ENCODE measurements around the gene GABRG3. TPM values are rescaled to one million over a fixed set of nuclear protein-coding genes. Genes with fewer than 3 reads are reported as not detected.

GABRG3 gene
- total and polyA plus RNA-seq, 4 donors = 0.02 to 0.19 TPM; not detected in 2

GRCh38 chr15:27475395-27475794 lies 504.4 kb downstream of the GABRG3 start:
- H3K4me3 ChIP-seq (ENCODE audit: low read depth in 1 of 3, low read length in 3 of 3) = no peak overlapping the region
- H3K9ac ChIP-seq (ENCODE audit: low read depth in 1 of 2, low read length in 2 of 2) = no peak overlapping the region
- H3K36me3 ChIP-seq (ENCODE audit: control insufficient read depth in 4 of 4, insufficient read depth in 3 of 4, low read depth in 1 of 4, low read length in 3 of 4) = no peaks in the 10 kb centered on the region
- no peaks in the 10 kb centered on the region for H3K9me3 ChIP-seq (ENCODE audit: control insufficient read depth in 4 of 4, low read length in 3 of 4)
- no peak overlapping the region for H3K27ac ChIP-seq (ENCODE audit: low read depth in 1 of 2, low read length in 2 of 2)
- WGBS = 85% methylated on average over 4 of the region's 4 CpGs
- no peaks in the 10 kb centered on the region for H3K27me3 ChIP-seq (ENCODE audit: control insufficient read depth in 4 of 4, insufficient read depth in 4 of 4, low read length in 3 of 4)
- DNase-seq (ENCODE audit: low spot score) = no peak
- TF ChIP-seq, protein P1, sequence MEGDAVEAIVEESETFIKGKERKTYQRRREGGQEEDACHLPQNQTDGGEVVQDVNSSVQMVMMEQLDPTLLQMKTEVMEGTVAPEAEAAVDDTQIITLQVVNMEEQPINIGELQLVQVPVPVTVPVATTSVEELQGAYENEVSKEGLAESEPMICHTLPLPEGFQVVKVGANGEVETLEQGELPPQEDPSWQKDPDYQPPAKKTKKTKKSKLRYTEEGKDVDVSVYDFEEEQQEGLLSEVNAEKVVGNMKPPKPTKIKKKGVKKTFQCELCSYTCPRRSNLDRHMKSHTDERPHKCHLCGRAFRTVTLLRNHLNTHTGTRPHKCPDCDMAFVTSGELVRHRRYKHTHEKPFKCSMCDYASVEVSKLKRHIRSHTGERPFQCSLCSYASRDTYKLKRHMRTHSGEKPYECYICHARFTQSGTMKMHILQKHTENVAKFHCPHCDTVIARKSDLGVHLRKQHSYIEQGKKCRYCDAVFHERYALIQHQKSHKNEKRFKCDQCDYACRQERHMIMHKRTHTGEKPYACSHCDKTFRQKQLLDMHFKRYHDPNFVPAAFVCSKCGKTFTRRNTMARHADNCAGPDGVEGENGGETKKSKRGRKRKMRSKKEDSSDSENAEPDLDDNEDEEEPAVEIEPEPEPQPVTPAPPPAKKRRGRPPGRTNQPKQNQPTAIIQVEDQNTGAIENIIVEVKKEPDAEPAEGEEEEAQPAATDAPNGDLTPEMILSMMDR (IDR thresholded peaks at IDR 0.05; ENCODE audit: low read depth, low read length, missing input control) = no peak
- TF ChIP-seq JUND (IDR thresholded peaks at IDR 0.05) (no peak), HNF4G (IDR thresholded peaks at IDR 0.05) (no peak), ATF3 (IDR thresholded peaks at IDR 0.05) (no peak), FOXA2 (IDR thresholded peaks at IDR 0.05) (no peak), NR2F2 (IDR thresholded peaks at IDR 0.05) (no peak), RAD21 (IDR thresholded peaks at IDR 0.05) (no peak), TAF1 (conservative IDR thresholded peaks at IDR 0.05) (no peak), EGR1 (IDR thresholded peaks at IDR 0.05; ENCODE audit: low read depth in 2 of 2) (no peak), FOXA1 (IDR thresholded peaks at IDR 0.05) (no peak), HNF4A (conservative IDR thresholded peaks at IDR 0.05) (no peak), GABPA (IDR thresholded peaks at IDR 0.05 in 1 of 2, conservative IDR thresholded peaks at IDR 0.05 in 1 of 2) (no peak), SP1 (IDR thresholded peaks at IDR 0.05) (no peak), YY1 (IDR thresholded peaks at IDR 0.05) (no peak), RXRA (IDR thresholded peaks at IDR 0.05) (no peak)
- TF ChIP-seq, protein P2, sequence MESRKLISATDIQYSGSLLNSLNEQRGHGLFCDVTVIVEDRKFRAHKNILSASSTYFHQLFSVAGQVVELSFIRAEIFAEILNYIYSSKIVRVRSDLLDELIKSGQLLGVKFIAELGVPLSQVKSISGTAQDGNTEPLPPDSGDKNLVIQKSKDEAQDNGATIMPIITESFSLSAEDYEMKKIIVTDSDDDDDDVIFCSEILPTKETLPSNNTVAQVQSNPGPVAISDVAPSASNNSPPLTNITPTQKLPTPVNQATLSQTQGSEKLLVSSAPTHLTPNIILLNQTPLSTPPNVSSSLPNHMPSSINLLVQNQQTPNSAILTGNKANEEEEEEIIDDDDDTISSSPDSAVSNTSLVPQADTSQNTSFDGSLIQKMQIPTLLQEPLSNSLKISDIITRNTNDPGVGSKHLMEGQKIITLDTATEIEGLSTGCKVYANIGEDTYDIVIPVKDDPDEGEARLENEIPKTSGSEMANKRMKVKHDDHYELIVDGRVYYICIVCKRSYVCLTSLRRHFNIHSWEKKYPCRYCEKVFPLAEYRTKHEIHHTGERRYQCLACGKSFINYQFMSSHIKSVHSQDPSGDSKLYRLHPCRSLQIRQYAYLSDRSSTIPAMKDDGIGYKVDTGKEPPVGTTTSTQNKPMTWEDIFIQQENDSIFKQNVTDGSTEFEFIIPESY (IDR thresholded peaks at IDR 0.05) = no peak
- no peaks in the 10 kb centered on the region for H3K4me1 ChIP-seq (ENCODE audit: control insufficient read depth in 4 of 4, insufficient read depth in 4 of 4, low read length in 3 of 4)

GRCh38 chr15:27479296-27480140 lies 508.5 kb downstream of the GABRG3 start:
- Histone ChIP-seq H3K4me1 (ENCODE audit: control insufficient read depth in 4 of 4, insufficient read depth in 4 of 4, low read length in 3 of 4) (no peaks in the 10 kb centered on the region), H3K27ac (ENCODE audit: low read depth in 1 of 2, low read length in 2 of 2) (no peak overlapping the region), H3K27me3 (ENCODE audit: control insufficient read depth in 4 of 4, insufficient read depth in 4 of 4, low read length in 3 of 4) (no peaks in the 10 kb centered on the region), H3K9me3 (ENCODE audit: control insufficient read depth in 4 of 4, low read length in 3 of 4) (peaks cover 0 to 2% (median 0%) of the 10 kb centered on the region in 4 donors), H3K4me3 (ENCODE audit: low read depth in 1 of 3, low read length in 3 of 3) (no peak overlapping the region), H3K36me3 (ENCODE audit: control insufficient read depth in 4 of 4, insufficient read depth in 3 of 4, low read depth in 1 of 4, low read length in 3 of 4) (no peaks in the 10 kb centered on the region), H3K9ac (ENCODE audit: low read depth in 1 of 2, low read length in 2 of 2) (no peak overlapping the region)
- TF ChIP-seq REST (IDR thresholded peaks at IDR 0.05) (no peak), JUND (IDR thresholded peaks at IDR 0.05) (no peak), NR2F2 (IDR thresholded peaks at IDR 0.05) (no peak), EGR1 (IDR thresholded peaks at IDR 0.05; ENCODE audit: low read depth in 2 of 2) (no peak)
- TF ChIP-seq, protein P1 (IDR thresholded peaks at IDR 0.05; ENCODE audit: low read depth, low read length, missing input control) = no peak
- TF ChIP-seq, protein P3, sequence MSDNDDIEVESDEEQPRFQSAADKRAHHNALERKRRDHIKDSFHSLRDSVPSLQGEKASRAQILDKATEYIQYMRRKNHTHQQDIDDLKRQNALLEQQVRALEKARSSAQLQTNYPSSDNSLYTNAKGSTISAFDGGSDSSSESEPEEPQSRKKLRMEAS (IDR thresholded peaks at IDR 0.05) = no peak
- no peak for DNase-seq (ENCODE audit: low spot score)
- WGBS = 89% methylated on average over 4 of the region's 4 CpGs

Measured in liver (tissue), 9 donors.